Kidney (tissue), 14 donors: Measurements from ENCODE around the gene MEGF6. TPM values are rescaled to one million over a fixed set of nuclear protein-coding genes. Genes with fewer than 3 reads are reported as not detected.

Source experiments
- DNase-seq, 5 donors: peaks; one replicate each; pipeline ENCODE4 v3.0.0-alpha.2; 2013 to 2020
- FAIRE-seq: peaks from 2 replicates; lab custom pipeline; 2012; peaks lifted over from hg19 to GRCh38; lab: Jason Lieb, UNC
- H3K27ac ChIP-seq, 2 donors: one replicate each; pipeline ENCODE4 v1.7.0; 2013; ENCODE audit warnings: low read depth in 2 of 2, low read length in 2 of 2, inconsistent platforms in 1 of 2
- H3K27me3 ChIP-seq: one replicate; pipeline ENCODE4 v1.7.1; 2013; ENCODE audit warnings: low read length, inconsistent platforms; ENCODE audit not compliant: control insufficient read depth, insufficient read depth
- H3K36me3 ChIP-seq, 3 donors: one replicate each; pipeline versions ENCODE4 v1.7.0 to v1.7.1; 2013; ENCODE audit warnings: low read length in 3 of 3, control low read depth in 1 of 3, inconsistent platforms in 1 of 3; ENCODE audit not compliant: insufficient read depth in 3 of 3, control insufficient read depth in 2 of 3
- H3K4me1 ChIP-seq, 3 donors: one replicate each; pipeline versions ENCODE4 v1.7.0 to v1.7.1; 2013; ENCODE audit warnings: low read length in 3 of 3, inconsistent platforms in 1 of 3, low read depth in 1 of 3; ENCODE audit not compliant: control insufficient read depth in 2 of 3, insufficient read depth in 2 of 3
- H3K4me3 ChIP-seq, 3 donors: one replicate each; pipeline versions ENCODE4 v1.7.0 to v1.8.1; 2013; ENCODE audit warnings: low read length in 3 of 3, control low read depth in 1 of 3, inconsistent platforms in 1 of 3
- H3K9ac ChIP-seq, 3 donors: one replicate each; pipeline versions ENCODE4 v1.7.0 to v1.7.1; 2013; ENCODE audit warnings: low read length in 3 of 3, control low read depth in 1 of 3, inconsistent platforms in 1 of 3
- H3K9me3 ChIP-seq, 3 donors: one replicate each; pipeline versions ENCODE4 v1.7.0 to v1.7.1; 2013; ENCODE audit warnings: low read length in 3 of 3, control low read depth in 1 of 3, inconsistent platforms in 1 of 3; ENCODE audit not compliant: control insufficient read depth in 2 of 3, insufficient read depth in 1 of 3
- intact Hi-C: fragments of 100-400 bp; cut with DNase I; formaldehyde crosslinking; loops from one replicate; pipeline ENCODE4 v1.11.1; 2022
- polyA plus RNA-seq: library from polyadenylated mRNA; stranded (reverse); fragments of 350-450 nt; fragmentation: Illumina TruSeq; extraction: RNeasy Lipid Tissue Mini Kit (QIAGEN cat#74804); gene quantifications from one replicate; pipeline ENCODE4 v1.2.3, GENCODE V29; 2014; ENCODE audit warnings: low read depth, low replicate concordance; ENCODE audit not compliant: insufficient read depth
- total RNA-seq: library from RNA; stranded (reverse); fragmentation: NEBNext Ultra II Directional; extraction: Animal tissue kit (Norgen Biotek cat#: 25700); gene quantifications from one replicate; pipeline ENCODE4 v1.2.1, GENCODE V29; 2021
- TF ChIP-seq, protein P1 (sequence below): IDR thresholded peaks from 3 replicates; pipeline ENCODE4 v1.5.1; 2012; ENCODE audit warnings: mild to moderate bottlenecking, moderate library complexity, borderline replicate concordance; ENCODE audit not compliant: insufficient read depth; ENCODE audit errors: extremely low read depth
- donor health status: control.
- donor health status: control.
- donor health status: control.
- donor health status: control.
- donor health status: control.
- donor health status: DM: yes; HTN: yes; CAD: no.
- donor health status: Normal renal cell carcinoma (clear cell type).

Gene MEGF6
- total and polyA plus RNA-seq, 2 donors from 2014 or later = 2.8 to 10.9 TPM

DNA sequence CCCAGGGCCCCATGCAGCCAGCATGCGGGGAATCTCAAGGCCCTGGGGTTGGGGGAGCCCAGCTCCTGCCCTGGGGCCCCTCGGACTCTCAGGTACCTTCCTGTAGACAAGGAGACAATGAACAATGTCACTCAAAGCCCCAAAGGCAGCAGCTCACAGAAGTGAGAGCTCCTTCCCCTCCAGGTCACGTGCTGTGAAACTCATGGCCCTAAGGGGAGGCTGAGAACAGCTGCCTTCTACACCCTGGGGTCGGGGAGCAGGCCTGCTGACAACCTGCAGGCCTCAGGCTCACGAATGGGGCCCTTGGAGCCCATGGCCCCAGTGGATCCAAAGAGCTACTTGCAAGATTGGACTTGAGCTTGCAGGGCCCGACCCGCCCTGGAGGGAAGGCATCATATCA lies 3.2 kb downstream of the MEGF6 start:
- H3K36me3 ChIP-seq = no peaks in the 10 kb centered on the region
- DNase-seq (no peak), FAIRE-seq (no peak)
- no peak overlapping the region for H3K27ac ChIP-seq
- H3K4me1 ChIP-seq = peaks cover 0 to 10% (median 0%) of the 10 kb centered on the region in 3 donors
- H3K9ac ChIP-seq = no peak overlapping the region
- no peaks in the 10 kb centered on the region for H3K27me3 ChIP-seq
- TF ChIP-seq, protein P1, sequence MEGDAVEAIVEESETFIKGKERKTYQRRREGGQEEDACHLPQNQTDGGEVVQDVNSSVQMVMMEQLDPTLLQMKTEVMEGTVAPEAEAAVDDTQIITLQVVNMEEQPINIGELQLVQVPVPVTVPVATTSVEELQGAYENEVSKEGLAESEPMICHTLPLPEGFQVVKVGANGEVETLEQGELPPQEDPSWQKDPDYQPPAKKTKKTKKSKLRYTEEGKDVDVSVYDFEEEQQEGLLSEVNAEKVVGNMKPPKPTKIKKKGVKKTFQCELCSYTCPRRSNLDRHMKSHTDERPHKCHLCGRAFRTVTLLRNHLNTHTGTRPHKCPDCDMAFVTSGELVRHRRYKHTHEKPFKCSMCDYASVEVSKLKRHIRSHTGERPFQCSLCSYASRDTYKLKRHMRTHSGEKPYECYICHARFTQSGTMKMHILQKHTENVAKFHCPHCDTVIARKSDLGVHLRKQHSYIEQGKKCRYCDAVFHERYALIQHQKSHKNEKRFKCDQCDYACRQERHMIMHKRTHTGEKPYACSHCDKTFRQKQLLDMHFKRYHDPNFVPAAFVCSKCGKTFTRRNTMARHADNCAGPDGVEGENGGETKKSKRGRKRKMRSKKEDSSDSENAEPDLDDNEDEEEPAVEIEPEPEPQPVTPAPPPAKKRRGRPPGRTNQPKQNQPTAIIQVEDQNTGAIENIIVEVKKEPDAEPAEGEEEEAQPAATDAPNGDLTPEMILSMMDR = no peak
- no peak overlapping the region for H3K4me3 ChIP-seq
- intact Hi-C loops = no loop called here
- H3K9me3 ChIP-seq = no peaks in the 10 kb centered on the region

- no peak overlapping the region for H3K27ac ChIP-seq
- no peak overlapping the region for H3K4me3 ChIP-seq
- H3K9ac ChIP-seq = no peak overlapping the region
- H3K9me3 ChIP-seq = no peaks in the 10 kb centered on the region
- FAIRE-seq (no peak), DNase-seq (no peak)
- intact Hi-C loops = no loop called here
- TF ChIP-seq, protein P1 = no peak
- H3K36me3 ChIP-seq = no peaks in the 10 kb centered on the region
- H3K4me1 ChIP-seq = peaks cover 0 to 10% (median 0%) of the 10 kb centered on the region in 3 donors
- H3K27me3 ChIP-seq = no peaks in the 10 kb centered on the region
Measured at GRCh38 chr1:3607703-3608065, 3.6 kb downstream of the MEGF6 start.

- peaks cover 0 to 10% (median 0%) of the 10 kb centered on the region in 3 donors for H3K4me1 ChIP-seq
- H3K4me3 ChIP-seq = no peak overlapping the region
- TF ChIP-seq, protein P1 = no peak
- no peaks in the 10 kb centered on the region for H3K36me3 ChIP-seq
- FAIRE-seq = no peak
- no peaks in the 10 kb centered on the region for H3K9me3 ChIP-seq
- intact Hi-C loops = no loop called here
- DNase-seq = no peak
- H3K27ac ChIP-seq = no peak overlapping the region
- no peak overlapping the region for H3K9ac ChIP-seq
- H3K27me3 ChIP-seq = no peaks in the 10 kb centered on the region
Measured at GRCh38 chr1:3606779-3607702, 4.3 kb downstream of the MEGF6 start.
